GM12892 (cell line): ENCODE data around the gene MAP9.

Experiments used
- POLR2A ChIP-seq: IDR thresholded peaks from 2 replicates; pipeline ENCODE4 v1.6.1; 2011; ENCODE audit warnings: low read depth, low read length, control low read depth
- POLR2AphosphoS5 ChIP-seq: IDR thresholded peaks from 2 replicates; pipeline ENCODE4 v1.6.1; 2011; ENCODE audit warnings: low read depth, low read length, control low read depth

GRCh38 chr4:155419266-155419665 lies 42.5 kb upstream of the MAP9 start:
- TF ChIP-seq POLR2AphosphoS5 (no peak), POLR2A (no peak)
